ENCODE data around the gene TAF7.

GRCh38 chr5:141359790-141360426, 39.3 kb upstream of the TAF7 start, which contains the start of gene PCDHGB2:
- TF ChIP-seq CTCF (IDR thresholded peaks at IDR 0.05; ENCODE audit: low read depth, low read length) = peak; percentile 62
- TF ChIP-seq POLR2A (IDR thresholded peaks at IDR 0.05; ENCODE audit: extremely low read depth, insufficient read length) = no peak

Measured in NB4 (cell line).